ENCODE results near the gene IER3IP1.

DNA sequence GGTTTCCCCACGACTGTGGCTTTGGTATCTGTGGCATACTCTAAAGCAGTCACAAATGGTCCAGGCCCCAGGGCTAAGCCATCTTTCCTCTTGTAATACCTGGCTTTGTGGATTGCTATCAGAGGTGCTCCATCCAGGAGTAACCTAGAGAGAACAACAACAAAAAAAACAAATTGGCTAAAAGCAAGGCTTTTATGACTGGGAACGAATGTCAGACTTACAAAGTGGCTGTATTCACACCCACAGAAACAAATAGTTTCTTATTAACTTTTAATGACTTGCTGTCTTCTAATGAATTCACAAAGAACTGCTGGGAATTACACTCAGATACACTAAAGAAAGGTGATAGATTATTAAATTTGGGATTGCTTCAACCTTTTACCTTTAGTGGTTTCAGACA, 61.0 kb downstream of the IER3IP1 start:
- TF ChIP-seq CTCF (IDR thresholded peaks at IDR 0.05; ENCODE audit: low read depth, low read length) = no peak
- TF ChIP-seq EZH2phosphoT487 (IDR thresholded peaks at IDR 0.05; ENCODE audit: low read depth) = no peak
